Nephron progenitor cell (in vitro differentiated cells): ENCODE measurements around the gene SZT2.

Source experiments
- DNase-seq: peaks from one replicate; pipeline ENCODE4 v3.0.0; 2021
- H3K27ac Mint-ChIP-seq: 2 replicates; pipeline ENCODE4 v1.8.0; 2021; ENCODE audit warnings: mild to moderate bottlenecking, moderate library complexity, mixed read lengths
- H3K27me3 Mint-ChIP-seq: 2 replicates; pipeline ENCODE4 v1.8.0; 2021; ENCODE audit warnings: mild to moderate bottlenecking, low read depth, mixed read lengths; ENCODE audit not compliant: poor library complexity
- H3K36me3 Mint-ChIP-seq: 2 replicates; pipeline ENCODE4 v1.8.0; 2021; ENCODE audit warnings: low read depth, mixed read lengths
- H3K4me1 Mint-ChIP-seq: 2 replicates; pipeline ENCODE4 v1.8.0; 2021; ENCODE audit warnings: mixed read lengths
- H3K4me3 Mint-ChIP-seq: 2 replicates; pipeline ENCODE4 v1.8.0; 2021; ENCODE audit warnings: mild to moderate bottlenecking, moderate library complexity, mixed read lengths
- H3K9me3 Mint-ChIP-seq: 2 replicates; pipeline ENCODE4 v1.8.0; 2021; ENCODE audit warnings: mild to moderate bottlenecking, moderate library complexity, mixed read lengths
- CTCF ChIP-seq: fragments of 200-600 bp; sonication (generic); IDR thresholded peaks from 2 replicates; pipeline ENCODE4 v1.5.0; 2021; ENCODE audit warnings: antibody characterized with exemption

The SZT2 gene

GRCh38 chr1:43352351-43352705, 37.4 kb upstream of the SZT2 start:
- DNase-seq = no peak
- no peaks in the 10 kb centered on the region for H3K36me3 Mint-ChIP-seq
- peaks cover 6% of the 10 kb centered on the region for H3K27me3 Mint-ChIP-seq
- no peak for TF ChIP-seq CTCF
- no peak overlapping the region for H3K4me3 Mint-ChIP-seq
- no peaks in the 10 kb centered on the region for H3K9me3 Mint-ChIP-seq
- H3K4me1 Mint-ChIP-seq = peaks cover 41% of the 10 kb centered on the region
- no peak overlapping the region for H3K27ac Mint-ChIP-seq

GRCh38 chr1:43352881-43353280, 36.8 kb upstream of the SZT2 start:
- no peak overlapping the region for H3K4me3 Mint-ChIP-seq
- H3K27me3 Mint-ChIP-seq = peaks cover 6% of the 10 kb centered on the region
- no peaks in the 10 kb centered on the region for H3K36me3 Mint-ChIP-seq
- H3K27ac Mint-ChIP-seq = no peak overlapping the region
- H3K4me1 Mint-ChIP-seq = peaks cover 42% of the 10 kb centered on the region
- DNase-seq = no peak
- no peak for TF ChIP-seq CTCF
- H3K9me3 Mint-ChIP-seq = no peaks in the 10 kb centered on the region

- Mint-ChIP-seq H3K36me3 (no peaks in the 10 kb centered on the region), H3K4me3 (no peak overlapping the region), H3K9me3 (no peaks in the 10 kb centered on the region), H3K27me3 (peaks cover 4% of the 10 kb centered on the region), H3K27ac (no peak overlapping the region), H3K4me1 (peaks cover 43% of the 10 kb centered on the region)
- no peak for DNase-seq
- TF ChIP-seq CTCF = no peak
These were observed 35.2 kb upstream of the SZT2 start for GRCh38 chr1:43354471-43354870.

GRCh38 chr1:43354936-43355335, 34.8 kb upstream of the SZT2 start:
- no peaks in the 10 kb centered on the region for H3K9me3 Mint-ChIP-seq
- no peak for DNase-seq
- H3K4me3 Mint-ChIP-seq = no peak overlapping the region
- H3K27ac Mint-ChIP-seq = no peak overlapping the region
- H3K36me3 Mint-ChIP-seq = peaks cover 4% of the 10 kb centered on the region
- peaks cover 4% of the 10 kb centered on the region for H3K27me3 Mint-ChIP-seq
- H3K4me1 Mint-ChIP-seq = peaks cover 43% of the 10 kb centered on the region
- TF ChIP-seq CTCF = no peak

GRCh38 chr1:43357251-43357650, 32.4 kb upstream of the SZT2 start:
- Mint-ChIP-seq H3K4me1 (peaks cover 52% of the 10 kb centered on the region), H3K27me3 (no peaks in the 10 kb centered on the region), H3K36me3 (peaks cover 26% of the 10 kb centered on the region), H3K4me3 (no peak overlapping the region), H3K9me3 (no peaks in the 10 kb centered on the region), H3K27ac (no peak overlapping the region)
- no peak for DNase-seq
- TF ChIP-seq CTCF = no peak

- DNase-seq = no peak
- H3K36me3 Mint-ChIP-seq = peaks cover 33% of the 10 kb centered on the region
- H3K9me3 Mint-ChIP-seq = no peaks in the 10 kb centered on the region
- H3K4me1 Mint-ChIP-seq = peaks cover 51% of the 10 kb centered on the region
- H3K27me3 Mint-ChIP-seq = no peaks in the 10 kb centered on the region
- H3K4me3 Mint-ChIP-seq = peak overlapping the region; percentile 91
- no peak for TF ChIP-seq CTCF
- peak overlapping the region; percentile 95 for H3K27ac Mint-ChIP-seq
These were observed 31.5 kb upstream of the SZT2 start for GRCh38 chr1:43358121-43358745.
